Left lung (tissue), 10 donors: ENCODE measurements around the gene CACYBP. TPM values are rescaled to one million over a fixed set of nuclear protein-coding genes. Genes with fewer than 3 reads are reported as not detected.
"Not testable (repeated sequence)": the region's sequence is repeated elsewhere in the genome, so short reads cannot be mapped to it uniquely, and the experiment has no call there.

Experiments used
- ATAC-seq: fragments of 200-7000 bp; cut with Tn5 transposase; one replicate; pipeline ENCODE4 v1.9.1; 2020; ENCODE audit warnings: moderate library complexity
- DNase-seq, 4 donors: peaks; one replicate each; pipeline ENCODE4 v3.0.0-alpha.2; 2013 to 2020
- H3K27ac ChIP-seq, 2 donors: fragments of 200-600 bp; sonication (generic) in 1 of 2; one replicate each; pipeline versions ENCODE4 v1.5.0 to v1.8.0; 2020 to 2021
- H3K27me3 ChIP-seq, 2 donors: fragments of 200-600 bp; sonication (generic) in 1 of 2; one replicate each; pipeline versions ENCODE4 v1.5.0 to v1.8.0; 2020 to 2021
- H3K36me3 ChIP-seq, 2 donors: fragments of 200-600 bp; sonication (generic) in 1 of 2; one replicate each; pipeline versions ENCODE4 v1.5.0 to v1.8.0; 2020 to 2021
- H3K4me1 ChIP-seq, 2 donors: fragments of 200-600 bp; one replicate each; pipeline ENCODE4 v1.8.0; 2021
- H3K4me3 ChIP-seq, 2 donors: fragments of 200-600 bp; sonication (generic) in 1 of 2; one replicate each; pipeline versions ENCODE4 v1.5.0 to v1.8.0; 2020 to 2021; ENCODE audit warnings: mild to moderate bottlenecking in 1 of 2
- H3K9me3 ChIP-seq, 2 donors: fragments of 200-600 bp; sonication (generic) in 1 of 2; one replicate each; pipeline versions ENCODE4 v1.5.0 to v1.8.0; 2020 to 2021
- intact Hi-C, 2 donors: fragments of 100-400 bp; cut with DNase I; formaldehyde crosslinking; loops; one replicate each; pipeline versions ENCODE4 v1.11.2 to v1.14.2; 2022
- polyA plus RNA-seq, 6 donors: library from polyadenylated mRNA; unstranded; fragments of 120-200 nt; gene quantifications; one replicate each; pipeline ENCODE4 v1.2.1, GENCODE V29; 2013; ENCODE audit not compliant: insufficient read length in 6 of 6
- total RNA-seq, 2 donors: library from RNA; stranded (reverse); fragmentation: NEBNext Ultra II Directional; extraction: Animal tissue kit (Norgen Biotek cat#: 25700); gene quantifications; one replicate each; pipeline ENCODE4 v1.2.1, GENCODE V29; 2021
- TF ChIP-seq, protein P1 (sequence below), 2 donors: fragments of 200-600 bp; sonication (generic) in 1 of 2; IDR thresholded peaks; one replicate each; pipeline versions ENCODE4 v1.5.0 to v1.8.0; 2021; ENCODE audit warnings: antibody characterized with exemption in 2 of 2
- donor health status: DM: no; HTN: yes; CAD: no.
- donor health status: DM: no; HTN: no; CAD: no.

Gene CACYBP
- total and polyA plus RNA-seq, 8 donors: 69.4 to 136 (median 124) TPM

DNA sequence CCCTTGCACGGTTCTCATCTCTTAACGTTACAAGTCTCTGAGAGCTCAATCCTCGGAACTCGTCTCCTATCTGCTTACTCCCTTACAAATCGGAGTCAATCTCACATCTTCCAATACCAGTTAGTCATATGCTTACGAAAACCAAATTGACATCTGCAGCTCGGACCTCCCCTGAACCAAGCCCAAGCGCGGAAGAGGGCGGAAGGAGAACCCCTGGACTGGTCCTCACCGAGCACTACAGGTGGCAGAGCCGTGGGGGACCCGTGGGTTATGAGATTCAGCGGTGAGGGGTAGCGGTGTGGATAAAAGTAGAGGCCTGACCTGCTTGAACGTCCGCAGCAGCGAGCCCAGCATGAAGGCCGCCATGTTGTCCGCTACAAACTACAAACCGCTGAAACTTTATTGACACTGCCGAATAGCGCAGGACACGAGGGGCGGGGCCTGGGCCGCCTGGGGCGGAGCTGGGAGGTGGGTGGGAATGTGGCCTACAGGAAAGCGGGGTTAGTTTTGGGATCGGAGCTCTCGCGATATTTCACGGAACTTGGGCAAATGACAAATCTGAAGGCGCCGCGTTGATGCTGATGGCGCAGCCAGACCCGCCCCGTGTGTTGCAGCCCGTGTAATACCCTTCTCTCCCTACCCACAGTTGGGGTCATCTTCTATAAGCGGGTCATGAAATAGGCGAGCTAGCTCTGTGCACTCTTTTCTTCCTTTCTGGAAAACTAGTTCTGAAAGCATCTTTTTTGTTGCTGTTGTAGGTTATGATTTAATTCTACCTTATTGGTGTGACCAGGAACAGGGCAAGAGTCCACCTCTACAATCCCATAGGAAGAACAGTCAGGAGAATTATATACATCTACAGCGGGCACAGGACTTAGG, 23.5 kb downstream of the CACYBP start, which contains the start of gene MRPS14:
TSS of gene MRPS14 (minus strand) at position 383 of the 879 bp plus-strand sequence. CDS start at position 366, 17 bp downstream.
- intact Hi-C loops: no loop called here
- Histone ChIP-seq H3K9me3 (no peaks in the 10 kb centered on the region), H3K4me3 (peak within 1 kb of the TSS; percentile 83 to 85), H3K27me3 (no peaks in the 10 kb centered on the region), H3K27ac (peak within 1 kb of the TSS; percentile 68 to 84), H3K36me3 (peaks cover 0 to 2% of the 10 kb centered on the region in 2 donors), H3K4me1 (peaks cover 0 to 19% of the 10 kb centered on the region in 2 donors)
- DNase-seq (peak; percentile 97 to 99 (median 98)), ATAC-seq (peak; percentile 100)
- TF ChIP-seq, protein P1, sequence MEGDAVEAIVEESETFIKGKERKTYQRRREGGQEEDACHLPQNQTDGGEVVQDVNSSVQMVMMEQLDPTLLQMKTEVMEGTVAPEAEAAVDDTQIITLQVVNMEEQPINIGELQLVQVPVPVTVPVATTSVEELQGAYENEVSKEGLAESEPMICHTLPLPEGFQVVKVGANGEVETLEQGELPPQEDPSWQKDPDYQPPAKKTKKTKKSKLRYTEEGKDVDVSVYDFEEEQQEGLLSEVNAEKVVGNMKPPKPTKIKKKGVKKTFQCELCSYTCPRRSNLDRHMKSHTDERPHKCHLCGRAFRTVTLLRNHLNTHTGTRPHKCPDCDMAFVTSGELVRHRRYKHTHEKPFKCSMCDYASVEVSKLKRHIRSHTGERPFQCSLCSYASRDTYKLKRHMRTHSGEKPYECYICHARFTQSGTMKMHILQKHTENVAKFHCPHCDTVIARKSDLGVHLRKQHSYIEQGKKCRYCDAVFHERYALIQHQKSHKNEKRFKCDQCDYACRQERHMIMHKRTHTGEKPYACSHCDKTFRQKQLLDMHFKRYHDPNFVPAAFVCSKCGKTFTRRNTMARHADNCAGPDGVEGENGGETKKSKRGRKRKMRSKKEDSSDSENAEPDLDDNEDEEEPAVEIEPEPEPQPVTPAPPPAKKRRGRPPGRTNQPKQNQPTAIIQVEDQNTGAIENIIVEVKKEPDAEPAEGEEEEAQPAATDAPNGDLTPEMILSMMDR (IDR thresholded peaks at IDR 0.05): peak in 1 of 2 donors; percentile 30

DNA sequence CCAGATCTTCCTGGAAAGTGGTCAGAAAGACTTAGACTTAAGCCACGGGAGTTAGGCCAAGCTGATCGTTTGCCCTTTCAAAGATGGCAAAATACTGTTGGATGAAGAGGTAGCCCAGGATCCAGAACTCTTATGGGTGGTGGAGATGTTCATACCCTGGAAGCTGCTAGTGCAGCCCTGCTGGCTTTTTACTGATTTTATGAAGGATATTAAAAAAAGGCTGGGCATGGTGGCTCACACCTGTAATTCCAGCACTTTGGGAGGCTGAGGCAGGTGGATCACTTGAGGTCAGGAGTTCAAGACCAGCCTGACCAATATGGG, 24.1 kb downstream of the CACYBP start:
- intact Hi-C loops, DNase-seq, H3K36me3 ChIP-seq, H3K9me3 ChIP-seq, ATAC-seq, H3K27me3 ChIP-seq: not testable (repeated sequence)
- Histone ChIP-seq H3K4me3 (peak overlapping the region; percentile 83 to 85), H3K27ac (peak overlapping the region; percentile 68 to 84), H3K4me1 (peaks cover 0 to 19% of the 10 kb centered on the region in 2 donors)

DNA sequence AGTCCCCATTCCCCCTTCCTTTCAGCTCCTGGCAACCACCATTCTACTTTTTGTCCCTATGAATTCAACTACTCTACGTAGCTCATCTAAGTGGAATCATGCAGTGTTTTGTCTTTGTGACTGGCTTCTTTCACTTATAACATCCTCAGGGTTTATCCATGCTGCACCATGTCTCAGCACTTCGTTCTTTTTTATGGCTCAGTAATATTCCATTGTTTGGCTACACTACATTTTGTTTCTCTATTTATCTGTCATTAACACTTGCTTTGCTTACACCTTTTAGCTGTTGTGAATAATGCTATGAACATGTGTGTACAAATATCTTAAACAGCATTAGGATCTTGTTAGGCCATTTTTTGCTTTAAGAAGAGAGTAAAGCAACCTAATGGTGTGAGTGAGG, 25.0 kb downstream of the CACYBP start:
- ATAC-seq: no peak
- TF ChIP-seq, protein P1 (IDR thresholded peaks at IDR 0.05): no peak
- no peak overlapping the region for H3K4me3 ChIP-seq

DNA sequence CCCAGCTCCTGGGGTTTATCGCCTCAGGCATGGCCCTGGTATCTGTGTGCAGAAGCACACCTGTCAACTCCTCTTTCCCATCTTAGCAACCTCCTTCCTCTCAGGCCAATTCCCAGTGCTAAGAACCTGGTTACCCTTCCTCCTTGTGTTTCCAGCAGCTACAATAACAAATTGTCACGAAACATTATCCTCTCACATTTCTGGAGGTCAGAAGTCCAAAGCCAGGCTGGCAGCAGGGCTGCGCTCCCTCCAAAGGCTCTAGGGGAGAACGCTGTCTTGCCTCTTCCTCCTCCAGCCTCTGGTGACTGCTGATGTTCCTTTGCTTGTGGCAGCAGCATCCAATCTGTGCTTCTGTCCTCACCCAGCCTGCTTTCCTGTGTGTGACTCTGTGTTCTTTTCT, 34.2 kb downstream of the CACYBP start:
- Histone ChIP-seq H3K4me1 (no peaks in the 10 kb centered on the region), H3K9me3 (no peaks in the 10 kb centered on the region), H3K36me3 (no peaks in the 10 kb centered on the region), H3K27me3 (no peaks in the 10 kb centered on the region), H3K27ac (no peak overlapping the region), H3K4me3 (no peak overlapping the region)
- ATAC-seq (no peak), DNase-seq (no peak)
- intact Hi-C loops: loop anchor here in 1 of 2 donors (5.0 kb wide), 2 partner anchors 98 to 113 kb away; no protein-coding TSS in a partner anchor
- TF ChIP-seq, protein P1 (IDR thresholded peaks at IDR 0.05): no peak

More for the DNA sequence above, 25.0 kb downstream of the CACYBP start:
- DNase-seq: no peak
- Histone ChIP-seq H3K36me3 (no peaks in the 10 kb centered on the region), H3K9me3 (no peaks in the 10 kb centered on the region), H3K27ac (no peak overlapping the region), H3K27me3 (no peaks in the 10 kb centered on the region), H3K4me1 (peaks cover 0 to 19% of the 10 kb centered on the region in 2 donors)
- intact Hi-C loops: no loop called here

DNA sequence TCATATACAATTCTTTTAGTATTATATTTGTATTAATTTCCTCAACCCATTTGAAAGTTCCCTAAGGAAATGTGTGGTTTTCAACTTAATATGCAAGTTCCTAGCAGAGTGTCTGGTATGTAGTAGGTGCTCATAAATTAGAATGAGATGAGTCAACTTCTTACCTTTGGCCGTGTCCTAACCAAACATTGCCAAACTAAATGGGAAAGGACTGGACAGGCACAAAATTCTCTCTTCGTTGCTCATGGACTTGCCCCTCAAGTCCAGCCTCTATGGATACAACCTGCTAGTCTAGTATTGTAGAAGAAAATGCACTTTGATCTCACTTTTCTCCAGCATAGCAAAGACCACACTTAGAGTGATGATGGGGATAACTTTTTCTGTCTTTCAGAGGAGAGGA, 35.0 kb downstream of the CACYBP start:
- Histone ChIP-seq H3K4me1 (no peaks in the 10 kb centered on the region), H3K9me3 (no peaks in the 10 kb centered on the region), H3K27ac (no peak overlapping the region), H3K27me3 (no peaks in the 10 kb centered on the region), H3K36me3 (no peaks in the 10 kb centered on the region), H3K4me3 (no peak overlapping the region)
- DNase-seq (no peak), ATAC-seq (no peak)
- intact Hi-C loops: loop anchor here in 1 of 2 donors (5.0 kb wide), 2 partner anchors 98 to 113 kb away; no protein-coding TSS in a partner anchor
- TF ChIP-seq, protein P1 (IDR thresholded peaks at IDR 0.05): no peak
